BLaER1 treated with 17β-estradiol and CSF1 and Interleukin-3, amounts not matched to agents 10 nM and 100 nM (cell line): Measurements from ENCODE around the gene SPTSSA.

Experiments
- H3K27ac ChIP-seq, 11 experiments: shearing (Covaris generic); formaldehyde crosslinking; 2 replicates each; pipeline ENCODE4 v1.8.1; 2022
- H3K27me3 ChIP-seq, 11 experiments: shearing (Covaris generic); formaldehyde crosslinking; 2 replicates each; pipeline ENCODE4 v1.8.1; 2022
- H3K36me3 ChIP-seq, 11 experiments: shearing (Covaris generic); formaldehyde crosslinking; 2 replicates each; pipeline ENCODE4 v1.8.1; 2022
- H3K4me1 ChIP-seq, 10 experiments: shearing (Covaris generic); formaldehyde crosslinking; 2 replicates each; pipeline ENCODE4 v1.8.1; 2022
- H3K4me2 ChIP-seq, 11 experiments: shearing (Covaris generic); formaldehyde crosslinking; 2 replicates each; pipeline ENCODE4 v1.8.1; 2022
- H3K4me3 ChIP-seq, 10 experiments: shearing (Covaris generic); formaldehyde crosslinking; 2 replicates each; pipeline ENCODE4 v1.8.1; 2022
- H3K9ac ChIP-seq, 11 experiments: shearing (Covaris generic); formaldehyde crosslinking; 2 replicates each; pipeline ENCODE4 v1.8.1; 2022
- H3K9me3 ChIP-seq, 11 experiments: shearing (Covaris generic); formaldehyde crosslinking; replicated peaks in 1 of 11; 2 replicates each; pipeline ENCODE4 v1.8.1; 2022
- H4K20me1 ChIP-seq, 11 experiments: shearing (Covaris generic); formaldehyde crosslinking; 2 replicates each; pipeline ENCODE4 v1.8.1; 2022
- Cebpa-rat ChIP-seq, 11 experiments: shearing (Covaris generic); IDR thresholded peaks; 2 replicates each; pipeline ENCODE4 v1.8.1; 2022

The SPTSSA gene

GRCh38 chr14:34425095-34425851 is 36.8 kb downstream of the SPTSSA start:
- H3K36me3 ChIP-seq, result peaks cover 0 to 8% (median 0%) of the 10 kb centered on the region in 11 experiments; a peak in 3 of 22 replicates
- peaks cover 10 to 32% (median 18%) of the 10 kb centered on the region in 11 experiments for H3K9me3 ChIP-seq
- no peaks in the 10 kb centered on the region for H3K27me3 ChIP-seq
- no peak overlapping the region for H3K27ac ChIP-seq
- no peaks in the 10 kb centered on the region for H4K20me1 ChIP-seq
- H3K4me2 ChIP-seq, result no peak overlapping the region
- TF ChIP-seq Cebpa-rat (IDR thresholded peaks at IDR 0.05), result no peak
- H3K9ac ChIP-seq, result no peak overlapping the region
- H3K4me1 ChIP-seq, result peaks cover 0 to 9% (median 0%) of the 10 kb centered on the region in 10 experiments; a peak in 1 of 20 replicates
- no peak overlapping the region for H3K4me3 ChIP-seq

- Histone ChIP-seq H3K27me3 (no peaks in the 10 kb centered on the region), H3K4me1 (peaks cover 0 to 9% (median 0%) of the 10 kb centered on the region in 10 experiments; a peak in 1 of 20 replicates), H3K9ac (no peak overlapping the region), H3K36me3 (peaks cover 0 to 8% (median 0%) of the 10 kb centered on the region in 11 experiments; a peak in 3 of 22 replicates), H3K4me3 (no peak overlapping the region), H3K27ac (no peak overlapping the region), H4K20me1 (no peaks in the 10 kb centered on the region), H3K9me3 (peaks cover 15 to 40% (median 26%) of the 10 kb centered on the region in 11 experiments), H3K4me2 (no peak overlapping the region)
- TF ChIP-seq Cebpa-rat (IDR thresholded peaks at IDR 0.05), result no peak
Observed at GRCh38 chr14:34424488-34424887, 37.6 kb downstream of the SPTSSA start.

- peaks cover 15 to 36% (median 25%) of the 10 kb centered on the region in 11 experiments for H3K9me3 ChIP-seq
- TF ChIP-seq Cebpa-rat (IDR thresholded peaks at IDR 0.05), result no peak
- peaks cover 0 to 8% (median 0%) of the 10 kb centered on the region in 11 experiments; a peak in 3 of 22 replicates for H3K36me3 ChIP-seq
- H3K4me1 ChIP-seq, result peaks cover 0 to 9% (median 0%) of the 10 kb centered on the region in 10 experiments; a peak in 1 of 20 replicates
- H3K4me2 ChIP-seq, result no peak overlapping the region
- no peaks in the 10 kb centered on the region for H3K27me3 ChIP-seq
- H3K27ac ChIP-seq, result no peak overlapping the region
- no peaks in the 10 kb centered on the region for H4K20me1 ChIP-seq
- H3K4me3 ChIP-seq, result no peak overlapping the region
- H3K9ac ChIP-seq, result no peak overlapping the region
Observed at GRCh38 chr14:34423445-34423844, 38.6 kb downstream of the SPTSSA start.

DNA sequence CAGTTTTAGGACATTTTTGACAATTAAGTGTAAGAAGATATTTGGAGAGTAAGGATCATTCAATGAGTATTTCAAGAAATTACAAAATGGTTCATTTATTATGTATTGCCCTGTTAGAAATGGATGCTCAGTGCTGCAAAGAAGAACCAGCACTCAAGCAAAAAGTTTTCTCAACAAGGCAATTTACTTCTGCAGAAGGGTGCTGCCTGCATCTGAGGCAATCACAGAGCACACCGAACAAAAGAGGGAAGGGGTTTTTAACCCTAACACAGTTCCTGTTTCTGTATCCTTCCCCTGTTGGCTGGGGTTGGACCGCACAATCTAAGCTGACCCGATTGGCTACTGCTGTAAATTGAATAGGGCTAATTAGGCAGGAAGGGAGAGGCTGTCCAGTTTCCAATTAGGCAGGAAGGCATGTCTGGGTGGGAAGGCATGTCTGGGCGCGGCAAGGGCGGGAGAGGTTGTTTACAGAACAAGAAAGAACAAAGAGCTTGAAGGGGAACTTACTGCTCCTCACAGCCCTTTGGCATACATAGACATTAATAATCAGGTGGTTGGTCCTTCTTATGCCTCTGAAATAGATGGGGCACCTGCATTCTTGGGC is 41.4 kb downstream of the SPTSSA start:
- peaks cover 15 to 41% (median 24%) of the 10 kb centered on the region in 11 experiments for H3K9me3 ChIP-seq
- H3K4me1 ChIP-seq, result peaks cover 0 to 9% (median 0%) of the 10 kb centered on the region in 10 experiments; a peak in 1 of 20 replicates
- no peaks in the 10 kb centered on the region for H4K20me1 ChIP-seq
- peaks cover 0 to 8% (median 0%) of the 10 kb centered on the region in 11 experiments; a peak in 3 of 22 replicates for H3K36me3 ChIP-seq
- H3K27me3 ChIP-seq, result no peaks in the 10 kb centered on the region
- no peak overlapping the region; a peak in 1 of 20 replicates for H3K4me3 ChIP-seq
- no peak overlapping the region for H3K4me2 ChIP-seq
- H3K27ac ChIP-seq, result no peak overlapping the region
- TF ChIP-seq Cebpa-rat (IDR thresholded peaks at IDR 0.05), result no peak
- H3K9ac ChIP-seq, result no peak overlapping the region

- Histone ChIP-seq H4K20me1 (no peaks in the 10 kb centered on the region), H3K36me3 (no peaks in the 10 kb centered on the region), H3K9me3 (peaks cover 21 to 46% (median 39%) of the 10 kb centered on the region in 11 experiments), H3K27me3 (no peaks in the 10 kb centered on the region), H3K4me3 (no peak overlapping the region), H3K27ac (no peak overlapping the region), H3K4me1 (no peaks in the 10 kb centered on the region), H3K4me2 (no peak overlapping the region), H3K9ac (no peak overlapping the region)
- no peak for TF ChIP-seq Cebpa-rat (IDR thresholded peaks at IDR 0.05)
Observed at GRCh38 chr14:34409721-34410120, 52.3 kb downstream of the SPTSSA start.

DNA sequence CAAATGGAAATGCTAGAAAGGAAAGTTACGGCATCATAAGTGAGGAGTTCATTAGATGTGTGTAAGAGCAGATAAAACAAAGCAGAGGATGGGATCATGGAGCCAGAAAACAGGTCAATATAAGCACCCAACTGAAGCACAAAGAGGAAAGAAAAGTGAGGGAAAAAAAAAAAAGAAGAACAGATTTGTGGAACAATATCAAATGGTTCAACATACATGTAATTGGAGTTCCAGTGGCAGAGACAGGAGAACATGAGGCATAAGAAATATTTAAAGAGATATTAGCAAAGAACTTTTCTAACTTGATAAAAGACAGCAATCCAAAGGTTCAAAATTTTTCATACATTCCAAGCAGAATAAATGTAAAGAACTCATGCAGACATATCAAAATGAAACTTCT is 54.1 kb downstream of the SPTSSA start:
- no peak for TF ChIP-seq Cebpa-rat (IDR thresholded peaks at IDR 0.05)
- Histone ChIP-seq H3K4me3 (no peak overlapping the region), H3K27ac (no peak overlapping the region), H3K4me1 (no peaks in the 10 kb centered on the region), H4K20me1 (no peaks in the 10 kb centered on the region), H3K9ac (no peak overlapping the region), H3K9me3 (peaks cover 14 to 30% (median 26%) of the 10 kb centered on the region in 11 experiments), H3K27me3 (no peaks in the 10 kb centered on the region), H3K4me2 (no peak overlapping the region), H3K36me3 (no peaks in the 10 kb centered on the region)

DNA sequence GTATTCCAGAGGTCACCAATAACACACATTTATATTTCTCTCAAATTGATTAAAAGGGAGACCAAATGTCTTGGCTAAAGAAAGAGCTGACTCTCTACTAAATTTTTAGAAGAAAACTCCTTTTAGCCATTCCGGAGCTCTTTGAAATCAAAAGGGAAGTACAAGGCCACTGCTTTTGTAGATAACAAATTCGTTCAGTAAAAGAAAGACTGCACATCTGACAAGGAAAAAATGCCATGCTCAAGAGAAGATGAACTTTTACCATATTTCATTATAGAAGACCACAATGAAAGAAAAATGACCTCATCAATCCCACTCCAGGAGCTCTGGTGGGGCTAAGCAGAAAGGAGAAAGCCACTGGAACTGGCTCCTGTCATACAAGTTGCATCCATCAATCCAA is 57.6 kb downstream of the SPTSSA start:
- Histone ChIP-seq H3K27ac (no peak overlapping the region), H4K20me1 (no peaks in the 10 kb centered on the region), H3K27me3 (no peaks in the 10 kb centered on the region), H3K4me1 (peaks cover 0 to 19% (median 0%) of the 10 kb centered on the region in 10 experiments; a peak in 7 of 20 replicates), H3K36me3 (no peaks in the 10 kb centered on the region), H3K4me3 (no peak overlapping the region), H3K4me2 (no peak overlapping the region), H3K9ac (no peak overlapping the region), H3K9me3 (peaks cover 0 to 19% (median 2%) of the 10 kb centered on the region in 11 experiments; a peak in 15 of 22 replicates)
- no peak for TF ChIP-seq Cebpa-rat (IDR thresholded peaks at IDR 0.05)

DNA sequence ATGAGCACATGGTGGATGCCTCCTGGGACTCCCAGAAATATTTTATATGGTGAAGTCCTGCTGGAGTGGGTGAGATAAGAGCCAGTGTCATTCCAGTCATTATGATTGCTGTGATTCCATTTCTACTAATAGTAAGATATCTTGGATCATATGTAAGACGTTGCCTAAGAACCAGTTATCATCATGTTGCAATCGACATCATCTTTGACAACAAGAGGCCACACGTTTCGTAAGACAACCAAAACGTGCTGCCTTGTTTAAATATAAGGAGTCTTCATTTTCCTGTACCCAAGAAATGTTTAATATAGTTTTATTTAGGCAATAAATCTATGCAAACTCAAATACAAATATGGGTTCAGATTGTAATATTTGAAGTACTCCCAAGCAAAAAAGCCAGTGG is 58.4 kb downstream of the SPTSSA start:
- no peak overlapping the region for H3K4me2 ChIP-seq

DNA sequence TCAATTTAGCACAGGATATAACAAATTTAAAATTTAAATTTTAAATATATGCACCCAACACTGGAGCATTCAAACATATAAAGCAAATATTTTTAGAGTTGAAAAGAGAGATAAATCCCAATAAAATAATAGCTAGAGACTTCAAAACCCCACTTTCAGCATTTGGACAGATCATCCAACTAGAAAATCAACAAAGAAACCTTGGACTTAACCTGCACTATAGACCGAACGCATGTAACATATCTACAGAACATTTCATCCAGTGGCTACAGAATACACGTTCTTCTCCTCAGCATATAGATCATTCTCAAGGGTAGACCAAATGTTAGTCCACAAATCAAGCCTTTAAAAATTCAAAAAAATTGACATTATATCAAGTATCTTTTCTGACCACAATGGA is 64.0 kb downstream of the SPTSSA start:
- Histone ChIP-seq H3K9me3 (peaks cover 0 to 15% (median 0%) of the 10 kb centered on the region in 11 experiments; a peak in 4 of 22 replicates), H3K4me1 (peaks cover 0 to 23% (median 0%) of the 10 kb centered on the region in 10 experiments; a peak in 7 of 20 replicates), H4K20me1 (no peaks in the 10 kb centered on the region), H3K4me2 (no peak overlapping the region), H3K27ac (no peak overlapping the region), H3K9ac (no peak overlapping the region), H3K4me3 (no peak overlapping the region), H3K36me3 (no peaks in the 10 kb centered on the region), H3K27me3 (no peaks in the 10 kb centered on the region)
- TF ChIP-seq Cebpa-rat (IDR thresholded peaks at IDR 0.05), result no peak

More for the DNA sequence above, 58.4 kb downstream of the SPTSSA start:
- Histone ChIP-seq H3K36me3 (no peaks in the 10 kb centered on the region), H3K4me3 (no peak overlapping the region), H3K27ac (no peak overlapping the region), H3K9ac (no peak overlapping the region), H3K27me3 (no peaks in the 10 kb centered on the region), H3K4me1 (peaks cover 0 to 23% (median 0%) of the 10 kb centered on the region in 10 experiments; a peak in 7 of 20 replicates), H3K9me3 (peaks cover 0 to 18% (median 0%) of the 10 kb centered on the region in 11 experiments; a peak in 6 of 22 replicates), H4K20me1 (no peaks in the 10 kb centered on the region)
- TF ChIP-seq Cebpa-rat (IDR thresholded peaks at IDR 0.05), result no peak
